Ishikawa (cell line): ENCODE measurements around the gene HES1.

Experiments used
- CREB1 ChIP-seq: IDR thresholded peaks from 2 replicates; pipeline ENCODE4 v1.6.1; 2012; ENCODE audit warnings: low read depth
- MAX ChIP-seq: IDR thresholded peaks from 2 replicates; pipeline ENCODE4 v1.6.1; 2012
- TCF12 ChIP-seq: IDR thresholded peaks from 2 replicates; pipeline ENCODE4 v1.6.1; 2012; ENCODE audit warnings: low read depth
- USF1 ChIP-seq: IDR thresholded peaks from 2 replicates; pipeline ENCODE4 v1.6.1; 2012
- YY1 ChIP-seq: IDR thresholded peaks from 2 replicates; pipeline ENCODE4 v1.6.1; 2012; ENCODE audit warnings: low read depth

GRCh38 chr3:194178669-194179068 lies 42.7 kb downstream of the HES1 start:
- no peak for TF ChIP-seq TCF12
- TF ChIP-seq CREB1: no peak
- no peak for TF ChIP-seq MAX
- no peak for TF ChIP-seq YY1
- TF ChIP-seq USF1: no peak
